OCI-LY7 (cell line): ENCODE measurements around the gene EGLN2.

Experiments used
- CTCF ChIP-seq: fragments of 200-600 bp; sonication (generic); conservative IDR thresholded peaks from 2 replicates; pipeline ENCODE4 v1.5.1; 2014; ENCODE audit warnings: mild to moderate bottlenecking, antibody characterized with exemption, low read length, moderate library complexity, mixed read lengths
- EZH2phosphoT487 ChIP-seq: fragments of 200-600 bp; sonication (generic); IDR thresholded peaks from 2 replicates; pipeline ENCODE4 v1.6.1; 2018; ENCODE audit warnings: low read depth, borderline replicate concordance, mild to moderate bottlenecking, mixed run types, antibody characterized with exemption, low read length, moderate library complexity, mixed read lengths

- TF ChIP-seq CTCF (no peak), EZH2phosphoT487 (no peak)
These were observed 12.7 kb downstream of the EGLN2 start for GRCh38 chr19:40811478-40812341.
